Choroid plexus epithelial cell (primary cell): Measurements from ENCODE around the gene NCKAP5L.

Experiments
- DNase-seq: peaks from one replicate; pipeline ENCODE4 v3.0.0-alpha.2; 2010; ENCODE audit warnings: low read depth
- H3K4me3 ChIP-seq: 2 replicates; pipeline ENCODE4 v1.5.1; 2011; ENCODE audit warnings: low read depth, mild to moderate bottlenecking, control low read depth, low read length, moderate library complexity
- CTCF ChIP-seq: conservative IDR thresholded peaks from 2 replicates; pipeline ENCODE4 v1.5.1; 2011; ENCODE audit warnings: low read depth, mild to moderate bottlenecking, control low read depth, inconsistent platforms, low read length, moderate library complexity

NCKAP5L gene

DNA sequence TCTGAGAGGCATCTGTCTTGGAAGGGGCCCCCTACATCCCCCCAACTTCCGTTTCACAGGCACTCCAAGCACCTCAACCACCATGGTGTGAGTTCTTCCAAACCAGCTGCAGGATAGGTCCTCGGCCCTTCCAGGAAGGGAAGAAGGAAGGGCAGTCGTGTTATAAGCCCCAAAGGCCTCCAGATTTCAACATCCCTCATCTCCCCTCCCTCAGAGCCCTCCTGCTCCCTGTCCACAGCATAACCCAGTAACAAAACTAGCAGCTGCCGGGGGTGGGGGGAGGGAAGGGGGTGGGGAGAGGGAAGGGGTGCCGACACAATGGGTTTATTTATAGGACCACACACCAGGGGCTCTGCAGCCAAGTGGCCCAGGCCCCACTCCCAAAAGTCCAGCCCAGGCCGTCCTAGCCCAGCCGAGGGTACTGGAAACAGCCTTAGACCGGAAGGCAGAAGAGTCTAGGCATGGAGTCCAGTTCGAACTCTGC, 18.3 kb downstream of the NCKAP5L start:
- no peak overlapping the region for H3K4me3 ChIP-seq

GRCh38 chr12:49809381-49809905, 18.8 kb downstream of the NCKAP5L start:
- TF ChIP-seq CTCF: no peak
- H3K4me3 ChIP-seq: no peak overlapping the region
- DNase-seq: no peak

More for the DNA sequence above, 18.3 kb downstream of the NCKAP5L start:
- TF ChIP-seq CTCF: no peak
- DNase-seq: no peak

DNA sequence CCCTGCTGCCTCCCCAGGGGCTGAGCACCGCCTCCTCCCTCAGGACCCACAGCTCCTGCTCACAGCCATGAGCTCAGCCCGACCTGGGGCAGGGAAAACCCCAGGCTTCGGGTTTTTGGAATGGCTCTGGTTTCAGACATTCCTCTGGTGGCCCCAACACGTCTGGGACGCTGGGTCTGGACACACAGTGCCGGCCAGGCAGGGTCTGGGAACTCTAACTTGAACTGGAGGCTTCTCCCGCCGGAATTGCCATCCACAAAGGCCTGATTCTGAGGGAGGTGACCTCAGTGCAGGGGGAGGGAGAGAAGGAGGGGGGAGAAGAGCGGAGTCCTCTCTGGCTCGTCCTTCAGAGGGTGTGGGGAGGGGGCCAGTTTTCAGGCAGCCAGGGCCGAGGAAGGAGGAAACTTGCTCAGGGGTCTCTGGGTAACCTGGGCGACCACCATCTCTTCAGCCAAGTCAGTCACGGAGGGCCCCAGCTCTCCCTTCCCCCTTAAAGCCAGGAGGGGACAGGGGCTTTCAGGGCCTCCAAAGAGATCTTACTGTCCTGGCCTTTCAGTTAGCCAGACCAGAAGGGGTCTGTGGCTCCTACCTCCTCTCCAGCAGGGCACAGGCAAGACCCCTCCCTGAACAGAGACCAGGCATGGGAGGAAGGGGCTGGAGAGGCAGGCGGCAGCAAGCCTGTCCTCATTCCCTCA, 19.4 kb downstream of the NCKAP5L start:
- no peak for TF ChIP-seq CTCF
- H3K4me3 ChIP-seq: no peak overlapping the region
- peak; percentile 47 for DNase-seq

- DNase-seq: no peak
- TF ChIP-seq CTCF: no peak
- no peak overlapping the region for H3K4me3 ChIP-seq
Observed at GRCh38 chr12:49807991-49808580, 20.1 kb downstream of the NCKAP5L start.

- DNase-seq: no peak
- TF ChIP-seq CTCF: no peak
- H3K4me3 ChIP-seq: no peak overlapping the region
Observed at GRCh38 chr12:49806877-49807276, 21.3 kb downstream of the NCKAP5L start.

GRCh38 chr12:49806321-49806813, 21.8 kb downstream of the NCKAP5L start:
- H3K4me3 ChIP-seq: no peak overlapping the region
- TF ChIP-seq CTCF: no peak
- DNase-seq: no peak

DNA sequence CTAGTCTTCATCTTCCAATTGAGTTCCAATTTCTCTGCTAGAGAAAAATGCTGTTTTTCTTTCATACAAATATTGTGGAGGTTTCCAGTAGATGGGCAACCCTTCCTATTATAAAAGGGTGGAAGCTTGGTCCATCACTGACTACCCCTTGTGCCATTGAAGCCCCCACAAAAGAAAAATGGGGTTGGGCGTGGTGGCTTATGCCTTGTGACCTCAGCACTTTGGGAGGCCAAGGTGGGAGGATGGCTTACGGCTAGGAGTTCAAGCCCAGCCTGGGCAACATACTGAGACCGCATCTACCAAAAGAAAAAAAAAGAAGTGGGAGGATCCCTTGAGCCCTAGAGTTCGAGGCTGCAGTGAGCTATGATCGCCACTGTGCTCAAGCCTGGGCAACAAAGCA, 22.8 kb downstream of the NCKAP5L start:
- no peak for TF ChIP-seq CTCF
- H3K4me3 ChIP-seq: no peak overlapping the region
- DNase-seq: no peak
